Measurements from ENCODE around the gene ZPBP. TPM values are rescaled to one million over a fixed set of nuclear protein-coding genes. Genes with fewer than 3 reads are reported as not detected.

Gene ZPBP
- total and polyA plus RNA-seq, 2 of the 4 experiments (the other 2 are of a cell fraction): not detected

- Histone ChIP-seq H3K23ac (ENCODE audit: low read depth, low read length) (no peak overlapping the region), H4K5ac (ENCODE audit: low read depth, low read length) (no peak overlapping the region), H3K4me2 (ENCODE audit: low read depth, low read length) (no peak overlapping the region), H4K91ac (ENCODE audit: insufficient read depth, low read depth, low read length) (no peak overlapping the region), H3K14ac (replicated peaks; ENCODE audit: low read depth, low read length) (no peak overlapping the region), H3K79me1 (ENCODE audit: low read depth in 1 of 2, low read length in 2 of 2) (no peaks in the 10 kb centered on the region), H2BK15ac (ENCODE audit: low read depth, low read length) (no peak overlapping the region), H3K9me3 (ENCODE audit: control insufficient read depth, insufficient read depth, low read length) (peaks cover 19% of the 10 kb centered on the region), H2BK120ac (ENCODE audit: low read depth, low read length) (no peak overlapping the region), H3K36me3 (ENCODE audit: control insufficient read depth, insufficient read depth, low read length) (no peaks in the 10 kb centered on the region), H3K56ac (ENCODE audit: extremely low read depth, insufficient read depth, low read length) (no peak overlapping the region), H2BK20ac (ENCODE audit: low read depth, low read length) (no peak overlapping the region), H3K4me1 (ENCODE audit: control insufficient read depth, insufficient read depth, low read length) (no peaks in the 10 kb centered on the region), H3K9me1 (ENCODE audit: insufficient read depth, low read length) (no peaks in the 10 kb centered on the region), H2AFZ (replicated peaks; ENCODE audit: low read length, poor library complexity) (no peak overlapping the region), H2AK5ac (ENCODE audit: low read depth, low read length) (no peak overlapping the region), H3K4me3 (ENCODE audit: insufficient read depth, low read depth, low read length) (no peak overlapping the region), H4K8ac (ENCODE audit: low read depth in 2 of 2, low read length in 2 of 2) (no peak overlapping the region), H4K20me1 (ENCODE audit: insufficient read depth, low read length) (no peaks in the 10 kb centered on the region), H3K27me3 (ENCODE audit: control insufficient read depth, insufficient read depth, low read length) (no peaks in the 10 kb centered on the region), H3K4ac (ENCODE audit: low read depth, low read length) (no peak overlapping the region), H2BK5ac (ENCODE audit: low read depth, low read length, poor library complexity, severe bottlenecking) (no peak overlapping the region), H2AK9ac (replicated peaks; ENCODE audit: low read depth, low read length, poor library complexity) (no peak overlapping the region), H3K18ac (ENCODE audit: low read depth, low read length) (no peak overlapping the region), H3K9ac (ENCODE audit: low read depth, low read length) (no peak overlapping the region), H3K27ac (ENCODE audit: insufficient read depth, low read length) (no peak overlapping the region)
- 57% methylated on average over 5 of the region's 6 CpGs; no CpG with 5 or more reads in 1 of the 2 experiments for WGBS, 2 experiments (ENCODE audit: extremely low coverage in 2 of 2, insufficient read length in 1 of 2)
- TF ChIP-seq RAD21 (IDR thresholded peaks at IDR 0.05; ENCODE audit: low read length): no peak
- TF ChIP-seq FOS (IDR thresholded peaks at IDR 0.05; ENCODE audit: low read depth, low read length): no peak
- TF ChIP-seq CHD1 (IDR thresholded peaks at IDR 0.05; ENCODE audit: low read depth, low read length): no peak
- TF ChIP-seq MAFK (IDR thresholded peaks at IDR 0.05; ENCODE audit: low read depth, low read length): no peak
- no peak for TF ChIP-seq BHLHE40 (IDR thresholded peaks at IDR 0.05; ENCODE audit: low read depth, low read length)
- no TSS peak for BruUV-seq (replicated peaks)
- in situ Hi-C loops (cut with MboI; ENCODE audit: low sequenced_read_pairs) (no loop called here), intact Hi-C loops (cut with micrococcal nuclease) (no loop called here), dilution Hi-C loops (cut with HindIII; ENCODE audit: low sequenced_read_pairs, unreplicated experiment) (no loop called here)
- DNase-seq (no peak), ATAC-seq (ENCODE audit: low read depth) (no peak)
- ChIA-PET POLR2A (ENCODE audit: unreplicated experiment) (no interaction called here), CTCF (no interaction called here)
Measured at GRCh38 chr7:49926720-49927119, 166.3 kb downstream of the ZPBP start.

All from IMR-90 (cell line).